Activated effector memory CD4-positive, alpha-beta T cell treated with anti-CD3 and anti-CD28 coated beads, Interleukin-2, amount 50 U/mL, for 16 hours (primary cell): Measurements from ENCODE around the gene XKR8.
"Not testable (repeated sequence)": the region's sequence is repeated elsewhere in the genome, so short reads cannot be mapped to it uniquely, and the experiment has no call there.

Source experiments
- DNase-seq: peaks from one replicate; pipeline ENCODE4 v3.0.0-alpha.2; 2020

The XKR8 gene

DNA sequence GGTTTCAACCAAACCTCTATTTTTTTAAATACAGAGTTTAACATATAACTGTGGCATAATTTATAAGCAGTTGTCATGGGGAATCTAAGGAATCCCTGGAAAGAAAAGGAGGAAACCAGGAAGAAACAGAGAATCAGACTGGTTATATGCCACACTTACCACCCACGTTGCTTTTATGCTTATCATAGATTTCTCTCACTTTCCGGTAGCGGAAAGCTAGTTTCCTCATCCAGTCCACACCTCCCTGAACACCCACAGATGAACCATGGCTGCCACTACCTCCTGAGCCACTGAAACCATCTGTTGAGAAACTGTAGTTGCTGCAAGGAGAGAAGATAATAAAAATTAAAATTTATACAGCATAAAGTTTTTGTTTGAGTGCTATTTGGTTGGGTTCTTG is 33.5 kb downstream of the XKR8 start:
- peak; percentile 67 for DNase-seq

DNA sequence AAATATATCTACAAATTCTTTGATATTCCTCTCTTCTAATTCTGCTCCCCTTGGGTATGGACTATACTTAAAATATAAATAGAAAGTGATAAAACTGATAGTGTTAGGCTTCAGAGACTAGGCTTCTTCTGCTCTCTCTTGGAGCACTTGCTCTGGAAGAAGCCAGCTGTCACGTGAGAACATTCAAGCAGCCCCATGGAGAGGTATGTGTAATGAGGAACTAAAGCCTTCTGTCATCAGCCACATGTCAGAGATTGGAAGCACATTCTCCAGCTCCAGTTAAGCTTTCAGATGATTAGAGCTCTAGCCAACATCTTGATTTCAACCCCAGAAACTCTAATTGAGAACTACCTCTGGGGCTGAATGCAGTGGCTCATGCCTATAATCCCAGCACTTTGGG is 34.3 kb downstream of the XKR8 start:
- DNase-seq: no peak

DNA sequence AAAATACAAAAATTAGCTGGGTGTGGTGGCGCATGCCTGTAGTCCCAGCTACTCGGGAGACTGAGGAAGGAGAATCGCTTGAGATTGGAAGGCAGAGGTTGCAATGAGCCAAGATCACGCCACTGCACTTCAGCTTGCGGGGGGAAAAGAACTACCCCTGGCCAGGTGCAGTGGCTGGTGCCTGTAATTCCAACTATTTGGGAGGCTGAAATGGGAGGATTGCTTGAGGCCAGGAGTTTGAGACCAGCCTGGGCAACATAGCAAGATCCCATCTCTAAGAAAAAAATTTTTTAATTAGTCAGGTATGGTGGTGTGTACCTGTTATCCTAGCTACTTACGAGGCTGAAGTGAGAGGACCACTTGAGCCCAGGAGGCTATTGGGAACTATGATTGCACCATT is 34.8 kb downstream of the XKR8 start:
- DNase-seq: not testable (repeated sequence)

DNA sequence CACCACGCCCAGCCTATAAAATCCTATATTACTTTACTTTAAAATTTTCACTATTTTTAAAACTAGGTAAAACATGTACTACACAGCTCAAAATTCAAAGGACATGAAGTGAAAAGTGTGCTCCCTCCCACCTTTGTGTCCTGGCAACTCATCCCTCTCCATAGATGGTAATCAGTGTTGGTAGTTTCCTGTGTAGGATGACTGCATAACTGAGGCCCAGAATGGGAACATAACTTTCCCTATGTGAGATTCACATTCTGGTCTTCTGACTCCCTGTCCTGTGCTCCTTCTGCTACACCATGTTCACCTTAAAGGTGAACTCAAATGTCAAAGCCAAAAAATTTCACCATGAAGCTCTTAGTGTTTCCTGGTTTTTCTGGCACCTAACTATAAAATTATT is 39.3 kb downstream of the XKR8 start:
- DNase-seq: no peak

DNA sequence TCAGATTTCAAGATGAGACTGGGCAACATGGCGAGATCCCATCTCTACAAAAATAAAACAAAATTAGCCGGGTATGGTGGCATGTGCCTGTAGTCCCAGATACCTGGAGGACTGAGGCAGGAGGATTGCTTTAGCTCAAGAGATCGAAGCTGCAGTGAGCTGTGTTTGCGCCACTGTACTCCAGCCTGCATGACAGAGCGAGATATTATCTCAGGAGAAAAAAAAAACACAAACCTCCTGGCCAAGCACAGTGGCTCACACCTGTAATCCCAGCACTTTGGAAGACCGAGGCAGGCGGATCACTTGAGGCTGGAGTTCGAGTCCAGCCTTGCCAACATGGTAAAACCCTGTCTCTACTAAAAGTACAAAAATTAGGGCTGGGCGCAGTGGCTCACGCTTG is 42.8 kb downstream of the XKR8 start:
- no peak for DNase-seq

DNA sequence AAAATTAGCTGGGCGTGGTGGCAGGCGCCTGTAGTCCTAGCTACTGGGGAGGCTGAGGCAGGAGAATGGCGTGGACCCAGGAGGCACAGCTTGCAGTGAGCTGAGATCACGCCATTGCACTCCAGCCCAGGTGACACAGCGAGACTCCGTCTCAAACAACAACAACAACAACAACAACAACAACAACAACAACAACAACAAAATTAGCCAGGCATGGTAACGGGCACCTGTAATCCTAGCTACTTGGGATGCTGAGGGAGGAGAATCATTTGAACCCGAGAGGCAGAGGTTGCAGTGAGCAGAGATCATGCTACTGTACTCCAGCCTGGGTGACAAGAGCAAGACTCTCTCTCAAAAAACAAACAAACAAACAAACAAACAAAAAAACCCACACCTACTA is 43.3 kb downstream of the XKR8 start:
- not testable (repeated sequence) for DNase-seq

DNA sequence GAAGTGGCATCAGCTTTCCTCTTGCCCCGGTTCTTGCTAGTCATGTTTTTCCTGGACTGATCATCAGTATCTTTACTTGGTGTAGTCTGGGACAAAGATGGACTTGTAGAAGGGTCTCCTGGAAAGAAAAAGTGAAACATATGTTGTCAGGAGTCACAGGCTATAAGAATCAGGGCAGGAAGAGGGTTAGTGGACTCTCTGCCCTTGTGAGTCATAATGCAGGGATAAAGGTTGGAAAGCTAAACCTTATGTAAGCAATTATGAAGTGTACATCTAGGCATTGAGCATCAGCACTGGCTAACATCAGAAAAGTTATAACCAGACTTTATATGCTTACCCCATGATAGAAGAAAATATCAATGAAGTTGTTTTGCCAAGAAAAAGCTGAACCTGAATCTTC is 51.2 kb downstream of the XKR8 start:
- DNase-seq: no peak
